A549 (cell line): ENCODE data around the gene STOML3. TPM values are rescaled to one million over a fixed set of nuclear protein-coding genes. Genes with fewer than 3 reads are reported as not detected.

ENCODE experiments used
- ATAC-seq, 2 experiments: fragments of 200-7000 bp in 1 of 2; fragments of >200 bp in 1 of 2; cut with Nextera tagmentation in 1 of 2; cut with Tn5 transposase in 1 of 2; 3 replicates each; pipeline versions ENCODE4 v1.8.0 to v1.9.1; 2018 to 2020; ENCODE audit warnings: mild to moderate bottlenecking in 1 of 2, moderate library complexity in 1 of 2
- CTCF ChIA-PET: fragments of 300-600 bp; sonication (Branson Sonifier 250); formaldehyde crosslinking; extraction: SDS; loops from one replicate; lab custom pipeline; 2021; ENCODE audit warnings: antibody characterized with exemption, inconsistent platforms; lab: Yijun Ruan, JAX
- POLR2A ChIA-PET: fragments of 350-600 bp; formaldehyde crosslinking; extraction: SDS; loops from one replicate; lab custom pipeline; 2021; ENCODE audit warnings: antibody characterized with exemption, inconsistent platforms; lab: Yijun Ruan, JAX
- DNase-seq, 2 experiments: peaks; one replicate each; pipeline versions ENCODE4 v3.0.0 to v3.0.0-alpha.2; 2011 to 2016; ENCODE audit warnings: low read depth in 1 of 2, low spot score in 1 of 2
- FAIRE-seq: peaks from 2 replicates; lab custom pipeline; 2011; peaks lifted over from hg19 to GRCh38; lab: Jason Lieb, UNC
- H3K27ac ChIP-seq, 2 experiments: fragments of >200 bp; sonication (Bioruptor Twin); formaldehyde crosslinking; 3 replicates each; pipeline ENCODE4 v1.5.1; 2016 to 2017
- H3K4me1 ChIP-seq: fragments of >200 bp; sonication (Bioruptor Twin); formaldehyde crosslinking; 3 replicates; pipeline ENCODE4 v1.6.1; 2016
- H3K4me2 ChIP-seq: fragments of >200 bp; sonication (Bioruptor Twin); formaldehyde crosslinking; 3 replicates; pipeline ENCODE4 v1.6.1; 2016
- H3K4me3 ChIP-seq: fragments of >200 bp; sonication (Bioruptor Twin); formaldehyde crosslinking; 3 replicates; pipeline ENCODE4 v1.5.1; 2016
- H3K9me3 ChIP-seq: fragments of >200 bp; sonication (Bioruptor Twin); formaldehyde crosslinking; 3 replicates; pipeline ENCODE4 v1.6.1; 2016
- BHLHE40 ChIP-seq: IDR thresholded peaks from 2 replicates; pipeline ENCODE4 v1.6.1; 2012; ENCODE audit warnings: low read depth, low read length, inconsistent platforms
- CBX2 ChIP-seq: fragments of 200-600 bp; sonication (generic); IDR thresholded peaks from 2 replicates; pipeline ENCODE4 v1.6.1; 2016; ENCODE audit warnings: low read depth, mild to moderate bottlenecking, borderline replicate concordance
- CHD2 ChIP-seq: fragments of 150-350 bp; IDR thresholded peaks from 2 replicates; pipeline ENCODE4 v1.6.1; 2014; ENCODE audit warnings: low read length; ENCODE audit not compliant: partially characterized antibody
- CTCF ChIP-seq: fragments of >200 bp; sonication (Bioruptor Twin); formaldehyde crosslinking; IDR thresholded peaks from 3 replicates; pipeline ENCODE4 v1.5.1; 2016
- EHF ChIP-seq: fragments of 250-450 bp; sonication (Bioruptor Pico); IDR thresholded peaks from 2 replicates; pipeline ENCODE4 v1.5.0; 2020; ENCODE audit warnings: mild to moderate bottlenecking
- EP300 ChIP-seq, 2 experiments: fragments of >200 bp; sonication (Bioruptor Twin); formaldehyde crosslinking; IDR thresholded peaks; 2 replicates in 1 of 2; 3 replicates in 1 of 2; pipeline ENCODE4 v1.6.1; 2016 to 2017
- FOSB ChIP-seq: fragments of 250-450 bp; sonication (Bioruptor Pico); IDR thresholded peaks from 2 replicates; pipeline ENCODE4 v1.5.0; 2020; ENCODE audit warnings: mild to moderate bottlenecking, moderate library complexity
- FOSL2 ChIP-seq, 2 experiments: fragments of 450-650 bp in 1 of 2; fragments of >200 bp in 1 of 2; sonication (Bioruptor Twin) in 1 of 2; formaldehyde crosslinking; IDR thresholded peaks; 2 replicates each; pipeline versions ENCODE4 v1.5.0 to v1.6.1; 2016 to 2020; ENCODE audit warnings: mild to moderate bottlenecking in 1 of 2, moderate library complexity in 1 of 2
- FOXS1 ChIP-seq: fragments of 250-450 bp; sonication (Bioruptor Pico); IDR thresholded peaks from 2 replicates; pipeline ENCODE4 v1.5.0; 2020; ENCODE audit warnings: mild to moderate bottlenecking, moderate library complexity
- GATA3 ChIP-seq: IDR thresholded peaks from 2 replicates; pipeline ENCODE4 v1.6.1; 2012; ENCODE audit warnings: borderline replicate concordance
- HDAC2 ChIP-seq: fragments of 200-600 bp; sonication (generic); IDR thresholded peaks from 2 replicates; pipeline ENCODE4 v1.6.1; 2016
- HOXA7 ChIP-seq: fragments of 250-450 bp; sonication (Bioruptor Pico); IDR thresholded peaks from 2 replicates; pipeline ENCODE4 v1.5.0; 2020; ENCODE audit warnings: mild to moderate bottlenecking, moderate library complexity
- HOXB13 ChIP-seq: fragments of 250-450 bp; sonication (Bioruptor Pico); IDR thresholded peaks from 2 replicates; pipeline ENCODE4 v1.5.0; 2020; ENCODE audit warnings: low read depth, mild to moderate bottlenecking, moderate library complexity
- JUNB ChIP-seq: fragments of >200 bp; sonication (Bioruptor Twin); formaldehyde crosslinking; IDR thresholded peaks from 2 replicates; pipeline ENCODE4 v1.6.1; 2016
- MAX ChIP-seq: IDR thresholded peaks from 2 replicates; pipeline ENCODE4 v1.6.1; 2012
- PBX3 ChIP-seq: IDR thresholded peaks from 2 replicates; pipeline ENCODE4 v1.6.1; 2012
- RARB ChIP-seq: fragments of 250-450 bp; sonication (Bioruptor Pico); IDR thresholded peaks from 2 replicates; pipeline ENCODE4 v1.8.0; 2021; ENCODE audit warnings: mild to moderate bottlenecking, moderate library complexity
- REST ChIP-seq: fragments of 200-600 bp; sonication (generic); IDR thresholded peaks from 2 replicates; pipeline ENCODE4 v1.6.1; 2016; ENCODE audit warnings: antibody characterized with exemption, mild to moderate bottlenecking, moderate library complexity
- WGBS: methylation state at CpG from one replicate; pipeline ENCODE4 v1.1.6; 2017; ENCODE audit errors: missing lambda C conversion rate; 5-methylcytosine and 5-hydroxymethylcytosine counted together
- polyA plus RNA-seq, 4 experiments: library from polyadenylated mRNA; depleted of rRNA in 3 of 4; stranded (reverse); fragments of >200 nt; fragmentation: RNase III in 1 of 4; extraction: RNeasy Plus Mini Kit Qiagen cat#74134 plus additional on column Dnase treatment in 1 of 4; gene quantifications; 2 replicates in 3 of 4; 3 replicates in 1 of 4; pipeline ENCODE4 v1.2.3, GENCODE V29; 2011 to 2017
- TF ChIP-seq, protein P1 (sequence below): fragments of >200 bp; sonication (Bioruptor Twin); formaldehyde crosslinking; IDR thresholded peaks from 2 replicates; pipeline ENCODE4 v1.6.1; 2016

The STOML3 gene
- polyA plus RNA-seq, 2 of the 4 experiments (the other 2 are of a cell fraction), result not detected

GRCh38 chr13:38969187-38969586, 21.4 kb downstream of the STOML3 start:
- Histone ChIP-seq H3K4me1 (no peaks in the 10 kb centered on the region), H3K4me3 (no peak overlapping the region), H3K9me3 (no peaks in the 10 kb centered on the region), H3K4me2 (no peak overlapping the region), H3K27ac (no peak overlapping the region)
- ATAC-seq (no peak), FAIRE-seq (no peak), DNase-seq (no peak)
- TF ChIP-seq MAX, result no peak
- CTCF ChIA-PET, result interaction anchor here (1.8 kb wide), 1 partner anchor 10 kb away, joined by 4 read pairs; no protein-coding TSS in a partner anchor
- 7% methylated on average over 2 of the region's 2 CpGs for WGBS
- POLR2A ChIA-PET, result no interaction called here

DNA sequence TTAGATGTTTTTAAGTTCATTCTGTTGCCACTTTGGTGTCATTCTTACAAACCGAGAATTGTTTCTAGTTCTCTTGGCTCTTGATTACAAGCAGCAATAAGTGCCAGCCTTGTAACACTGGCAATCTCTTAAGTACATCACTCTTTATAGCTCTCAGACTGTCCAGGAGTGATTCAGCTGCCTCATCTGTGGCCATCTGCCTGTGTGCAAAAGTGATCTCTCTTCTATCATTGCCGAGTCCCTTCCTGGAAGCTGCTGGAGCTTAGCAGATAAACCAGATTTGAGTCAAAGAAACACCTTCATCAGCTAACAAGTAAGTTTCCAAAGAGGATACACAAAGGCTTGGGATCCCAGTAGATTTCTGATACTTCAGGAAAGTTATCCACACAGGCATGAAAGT, 23.2 kb downstream of the STOML3 start:
- DNase-seq (no peak), ATAC-seq (no peak)
- no peak overlapping the region for H3K4me2 ChIP-seq
- WGBS, result 3% methylated on average over 2 of the region's 2 CpGs
- CTCF ChIA-PET, result interaction anchor here (1.8 kb wide), 1 partner anchor 8 kb away, joined by 4 read pairs; no protein-coding TSS in a partner anchor
- no peaks in the 10 kb centered on the region for H3K4me1 ChIP-seq
- H3K4me3 ChIP-seq, result no peak overlapping the region
- no peaks in the 10 kb centered on the region for H3K9me3 ChIP-seq
- no peak for TF ChIP-seq PBX3
- TF ChIP-seq, all 56 proteins: peak for 0
- FAIRE-seq, result no peak
- POLR2A ChIA-PET, result no interaction called here
- H3K27ac ChIP-seq, result no peak overlapping the region

GRCh38 chr13:38965281-38965680, 25.4 kb downstream of the STOML3 start:
- no peak overlapping the region for H3K27ac ChIP-seq
- no peak overlapping the region for H3K4me3 ChIP-seq
- DNase-seq (no peak), ATAC-seq (no peak), FAIRE-seq (no peak)
- H3K4me1 ChIP-seq, result no peaks in the 10 kb centered on the region
- 6% methylated on average over 4 of the region's 4 CpGs for WGBS
- H3K4me2 ChIP-seq, result no peak overlapping the region
- POLR2A ChIA-PET, result no interaction called here
- TF ChIP-seq EP300 (IDR thresholded peaks at IDR 0.05) (no peak), REST (no peak), HOXA7 (no peak), FOXS1 (CRISPR knock-in tag) (no peak), HDAC2 (no peak), EHF (CRISPR knock-in tag) (no peak), BHLHE40 (no peak), FOSL2 (IDR thresholded peaks at IDR 0.05) (no peak), FOSL2 (CRISPR knock-in tag; IDR thresholded peaks at IDR 0.05) (no peak), HOXB13 (no peak), GATA3 (no peak), FOSB (CRISPR knock-in tag) (no peak), CHD2 (no peak), CBX2 (no peak)
- TF ChIP-seq, protein P1, sequence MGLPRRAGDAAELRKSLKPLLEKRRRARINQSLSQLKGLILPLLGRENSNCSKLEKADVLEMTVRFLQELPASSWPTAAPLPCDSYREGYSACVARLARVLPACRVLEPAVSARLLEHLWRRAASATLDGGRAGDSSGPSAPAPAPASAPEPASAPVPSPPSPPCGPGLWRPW, result no peak
- no peaks in the 10 kb centered on the region for H3K9me3 ChIP-seq
- CTCF ChIA-PET, result no interaction called here

DNA sequence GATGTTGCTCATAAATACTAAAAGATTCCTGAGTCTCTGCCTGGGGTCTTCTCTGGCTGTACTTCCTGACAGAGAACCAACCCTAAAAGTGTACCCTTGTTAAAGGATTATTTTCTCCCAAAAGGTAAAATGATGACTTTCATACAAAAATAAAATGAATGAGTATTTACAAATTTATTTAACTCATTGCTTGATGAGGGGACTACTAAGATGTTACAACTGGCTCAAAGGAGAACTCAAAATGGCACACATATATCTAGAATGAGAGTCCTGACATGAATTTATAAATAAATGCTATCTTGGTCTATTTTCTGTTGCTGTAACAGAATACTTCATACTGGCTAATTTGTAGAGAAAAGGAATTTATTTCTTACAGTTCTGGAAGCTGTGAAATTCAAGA, 30.5 kb downstream of the STOML3 start:
- Histone ChIP-seq H3K27ac (no peak overlapping the region), H3K4me2 (no peak overlapping the region), H3K4me3 (no peak overlapping the region), H3K9me3 (no peaks in the 10 kb centered on the region), H3K4me1 (no peaks in the 10 kb centered on the region)
- CTCF ChIA-PET, result interaction anchor here (1.6 kb wide), 1 partner anchor 11 kb away, joined by 4 read pairs; no protein-coding TSS in a partner anchor
- no peak for TF ChIP-seq EHF (CRISPR knock-in tag)
- TF ChIP-seq RARB (CRISPR knock-in tag), result no peak
- no peak for TF ChIP-seq JUNB
- no peak for TF ChIP-seq CTCF
- FAIRE-seq, result no peak
- no peak for ATAC-seq
- no peak for DNase-seq
- POLR2A ChIA-PET, result no interaction called here
